ENCODE measurements around the gene NHLRC2. TPM values are rescaled to one million over a fixed set of nuclear protein-coding genes. Genes with fewer than 3 reads are reported as not detected.

The NHLRC2 gene
- total and polyA plus RNA-seq, 2 donors from 2014 or later: 4.5 to 40.8 TPM

- Histone ChIP-seq H3K27ac (ENCODE audit: low read depth in 2 of 2, low read length in 2 of 2) (no peak overlapping the region), H3K9ac (ENCODE audit: low read length in 3 of 3) (no peak overlapping the region), H3K4me1 (ENCODE audit: control insufficient read depth in 2 of 3, insufficient read depth in 2 of 3, low read depth in 1 of 3, low read length in 3 of 3) (no peaks in the 10 kb centered on the region), H3K9me3 (ENCODE audit: control insufficient read depth in 2 of 3, insufficient read depth in 1 of 3, low read length in 3 of 3) (no peaks in the 10 kb centered on the region), H3K27me3 (ENCODE audit: control insufficient read depth, insufficient read depth, low read length) (no peaks in the 10 kb centered on the region), H3K4me3 (ENCODE audit: low read length in 3 of 3) (no peak overlapping the region), H3K36me3 (ENCODE audit: control insufficient read depth in 2 of 3, insufficient read depth in 3 of 3, low read length in 3 of 3) (peaks cover 0 to 5% (median 0%) of the 10 kb centered on the region in 3 donors)
- TF ChIP-seq, protein P1, sequence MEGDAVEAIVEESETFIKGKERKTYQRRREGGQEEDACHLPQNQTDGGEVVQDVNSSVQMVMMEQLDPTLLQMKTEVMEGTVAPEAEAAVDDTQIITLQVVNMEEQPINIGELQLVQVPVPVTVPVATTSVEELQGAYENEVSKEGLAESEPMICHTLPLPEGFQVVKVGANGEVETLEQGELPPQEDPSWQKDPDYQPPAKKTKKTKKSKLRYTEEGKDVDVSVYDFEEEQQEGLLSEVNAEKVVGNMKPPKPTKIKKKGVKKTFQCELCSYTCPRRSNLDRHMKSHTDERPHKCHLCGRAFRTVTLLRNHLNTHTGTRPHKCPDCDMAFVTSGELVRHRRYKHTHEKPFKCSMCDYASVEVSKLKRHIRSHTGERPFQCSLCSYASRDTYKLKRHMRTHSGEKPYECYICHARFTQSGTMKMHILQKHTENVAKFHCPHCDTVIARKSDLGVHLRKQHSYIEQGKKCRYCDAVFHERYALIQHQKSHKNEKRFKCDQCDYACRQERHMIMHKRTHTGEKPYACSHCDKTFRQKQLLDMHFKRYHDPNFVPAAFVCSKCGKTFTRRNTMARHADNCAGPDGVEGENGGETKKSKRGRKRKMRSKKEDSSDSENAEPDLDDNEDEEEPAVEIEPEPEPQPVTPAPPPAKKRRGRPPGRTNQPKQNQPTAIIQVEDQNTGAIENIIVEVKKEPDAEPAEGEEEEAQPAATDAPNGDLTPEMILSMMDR (IDR thresholded peaks at IDR 0.05; ENCODE audit: borderline replicate concordance, extremely low read depth, insufficient read depth): no peak
- DNase-seq: no peak
- FAIRE-seq: no peak
- intact Hi-C loops (cut with DNase I): no loop called here
Observed at GRCh38 chr10:113895018-113895417, 40.6 kb downstream of the NHLRC2 start.

DNA sequence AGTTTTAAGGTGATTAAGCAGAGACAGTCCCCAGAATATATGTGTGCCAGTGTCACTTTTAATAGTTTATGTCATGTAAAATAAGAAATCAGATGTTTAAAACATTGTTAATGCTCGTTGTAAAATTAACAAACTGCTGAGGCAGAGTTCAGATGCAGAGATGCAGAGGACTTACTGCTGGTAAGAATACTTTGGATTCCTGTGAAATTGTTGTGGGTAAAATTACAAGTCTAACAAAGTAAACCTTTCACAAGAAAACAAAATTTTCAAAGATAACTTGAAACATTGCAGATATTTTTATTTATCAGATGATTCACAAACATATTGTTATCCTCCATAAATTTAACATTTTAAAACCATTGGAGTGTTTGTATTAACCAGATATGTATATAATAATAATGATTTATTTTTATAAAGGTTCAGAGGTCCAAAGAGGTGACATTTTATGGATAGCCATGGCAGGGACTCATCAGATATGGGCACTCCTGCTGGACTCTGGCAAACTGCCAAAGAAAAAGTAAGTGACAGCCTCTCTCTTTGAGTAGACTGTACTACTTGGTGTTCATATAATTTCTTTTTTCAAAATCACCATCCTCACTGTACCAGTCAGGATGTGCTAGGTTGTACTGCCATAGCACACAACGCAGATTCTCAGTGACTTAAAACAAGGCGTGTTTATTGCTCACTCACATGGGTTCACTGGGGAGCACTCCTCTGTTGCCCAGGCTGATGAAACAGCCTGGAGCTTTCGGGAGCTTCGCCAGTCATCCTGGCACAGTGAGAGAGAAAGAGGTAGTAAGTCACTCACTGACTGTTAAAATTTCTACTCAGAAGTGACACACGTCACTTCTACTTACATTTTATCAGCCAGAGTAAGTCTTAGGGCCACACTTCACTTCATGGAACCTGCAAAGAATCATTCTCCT lies 43.5 kb downstream of the NHLRC2 start:
- no peak for FAIRE-seq
- Histone ChIP-seq H3K9ac (ENCODE audit: low read length in 3 of 3) (no peak overlapping the region), H3K27ac (ENCODE audit: low read depth in 2 of 2, low read length in 2 of 2) (no peak overlapping the region), H3K4me1 (ENCODE audit: control insufficient read depth in 2 of 3, insufficient read depth in 2 of 3, low read depth in 1 of 3, low read length in 3 of 3) (no peaks in the 10 kb centered on the region), H3K27me3 (ENCODE audit: control insufficient read depth, insufficient read depth, low read length) (no peaks in the 10 kb centered on the region), H3K36me3 (ENCODE audit: control insufficient read depth in 2 of 3, insufficient read depth in 3 of 3, low read length in 3 of 3) (peaks cover 0 to 12% (median 11%) of the 10 kb centered on the region in 3 donors), H3K9me3 (ENCODE audit: control insufficient read depth in 2 of 3, insufficient read depth in 1 of 3, low read length in 3 of 3) (no peaks in the 10 kb centered on the region), H3K4me3 (ENCODE audit: low read length in 3 of 3) (no peak overlapping the region)
- TF ChIP-seq, protein P1 (IDR thresholded peaks at IDR 0.05; ENCODE audit: borderline replicate concordance, extremely low read depth, insufficient read depth): no peak
- peak in 1 of 5 donors; percentile 4 for DNase-seq
- intact Hi-C loops (cut with DNase I): no loop called here

DNA sequence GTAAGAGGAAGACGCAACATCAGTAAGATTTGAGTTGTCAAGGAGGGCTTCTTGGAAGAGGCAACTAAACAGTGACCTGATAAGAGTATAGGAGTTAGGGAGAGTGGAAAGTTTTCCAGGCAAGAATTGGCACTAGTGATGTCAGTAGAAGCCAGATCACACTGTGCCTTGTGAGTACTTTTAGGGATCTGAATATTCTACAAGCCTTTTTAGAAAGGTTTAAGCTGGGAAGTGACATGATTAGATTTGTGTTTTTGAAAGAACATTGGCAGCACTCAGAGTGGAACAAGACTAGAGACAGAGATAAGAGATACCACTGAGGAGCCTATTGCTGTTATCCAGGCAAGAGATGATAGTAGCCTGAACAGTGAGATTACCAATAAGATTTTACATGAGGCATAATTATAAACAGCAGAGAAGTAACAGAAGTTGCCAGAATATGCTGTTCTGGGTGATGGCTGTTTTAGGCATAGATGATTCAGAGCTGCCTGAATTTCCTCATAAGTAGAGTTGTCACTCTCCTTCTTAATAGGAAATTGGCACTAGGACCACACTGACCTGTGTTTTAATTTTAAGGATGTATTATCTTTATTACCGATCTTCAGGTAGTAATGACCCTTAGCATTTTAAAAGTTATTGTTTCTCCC lies 45.6 kb downstream of the NHLRC2 start:
- DNase-seq (no peak), FAIRE-seq (no peak)
- Histone ChIP-seq H3K36me3 (ENCODE audit: control insufficient read depth in 2 of 3, insufficient read depth in 3 of 3, low read length in 3 of 3) (peaks cover 0 to 12% (median 12%) of the 10 kb centered on the region in 3 donors), H3K27ac (ENCODE audit: low read depth in 2 of 2, low read length in 2 of 2) (no peak overlapping the region), H3K4me3 (ENCODE audit: low read length in 3 of 3) (no peak overlapping the region), H3K9ac (ENCODE audit: low read length in 3 of 3) (no peak overlapping the region), H3K27me3 (ENCODE audit: control insufficient read depth, insufficient read depth, low read length) (no peaks in the 10 kb centered on the region), H3K4me1 (ENCODE audit: control insufficient read depth in 2 of 3, insufficient read depth in 2 of 3, low read depth in 1 of 3, low read length in 3 of 3) (no peaks in the 10 kb centered on the region), H3K9me3 (ENCODE audit: control insufficient read depth in 2 of 3, insufficient read depth in 1 of 3, low read length in 3 of 3) (no peaks in the 10 kb centered on the region)
- intact Hi-C loops (cut with DNase I): no loop called here
- TF ChIP-seq, protein P1 (IDR thresholded peaks at IDR 0.05; ENCODE audit: borderline replicate concordance, extremely low read depth, insufficient read depth): no peak

All from kidney (tissue), 14 donors.